ENCODE data around the gene RAPGEF3.

RAPGEF3 gene

GRCh38 chr12:47743311-47743860 lies 15.3 kb downstream of the RAPGEF3 start:
- DNase-seq (ENCODE audit: low spot score) = no peak

GRCh38 chr12:47742253-47742825 lies 16.3 kb downstream of the RAPGEF3 start:
- peak; percentile 54 for DNase-seq (ENCODE audit: low spot score)

GRCh38 chr12:47741340-47741703 lies 17.4 kb downstream of the RAPGEF3 start:
- no peak for DNase-seq (ENCODE audit: low spot score)

GRCh38 chr12:47740606-47741339 lies 17.9 kb downstream of the RAPGEF3 start:
- no peak for DNase-seq (ENCODE audit: low spot score)

- no peak for DNase-seq (ENCODE audit: low spot score)
Observed at GRCh38 chr12:47739979-47740378, 18.7 kb downstream of the RAPGEF3 start.

GRCh38 chr12:47739297-47739696 lies 19.4 kb downstream of the RAPGEF3 start:
- DNase-seq (ENCODE audit: low spot score) = no peak

GRCh38 chr12:47737936-47738594 lies 20.6 kb downstream of the RAPGEF3 start:
- DNase-seq (ENCODE audit: low spot score) = no peak

- DNase-seq (ENCODE audit: low spot score) = peak; percentile 78
Observed at GRCh38 chr12:47736877-47737676, 21.6 kb downstream of the RAPGEF3 start.

GRCh38 chr12:47736216-47736615 lies 22.5 kb downstream of the RAPGEF3 start:
- no peak for DNase-seq (ENCODE audit: low spot score)

GRCh38 chr12:47735649-47736048 lies 23.0 kb downstream of the RAPGEF3 start:
- DNase-seq (ENCODE audit: low spot score) = no peak

GRCh38 chr12:47734725-47735480 lies 23.8 kb downstream of the RAPGEF3 start:
- DNase-seq (ENCODE audit: low spot score) = no peak

GRCh38 chr12:47733142-47733541 lies 25.5 kb downstream of the RAPGEF3 start:
- no peak for DNase-seq (ENCODE audit: low spot score)

GRCh38 chr12:47732504-47732903 lies 26.2 kb downstream of the RAPGEF3 start:
- DNase-seq (ENCODE audit: low spot score) = no peak

- DNase-seq (ENCODE audit: low spot score) = no peak
Observed at GRCh38 chr12:47731723-47732122, 27.0 kb downstream of the RAPGEF3 start.

- peak; percentile 50 for DNase-seq (ENCODE audit: low spot score)
Observed at GRCh38 chr12:47730341-47730744, 28.3 kb downstream of the RAPGEF3 start.

GRCh38 chr12:47729233-47729632 lies 29.4 kb downstream of the RAPGEF3 start:
- DNase-seq (ENCODE audit: low spot score) = peak; percentile 43

- peak; percentile 72 for DNase-seq (ENCODE audit: low spot score)
Observed at GRCh38 chr12:47725893-47726292, 32.8 kb downstream of the RAPGEF3 start.

- no peak for DNase-seq (ENCODE audit: low spot score)
Observed at GRCh38 chr12:47725091-47725772, 33.4 kb downstream of the RAPGEF3 start, which contains the start of gene ENDOU. ENDOU (minus strand) TSS chr12:47725490; CDS start chr12:47725413, 77 bp downstream.

GRCh38 chr12:47722941-47723631 lies 35.6 kb downstream of the RAPGEF3 start:
- no peak for DNase-seq (ENCODE audit: low spot score)
